ENCODE data around the gene MAP3K8. TPM values are rescaled to one million over a fixed set of nuclear protein-coding genes. Genes with fewer than 3 reads are reported as not detected.

The MAP3K8 gene
- total RNA-seq, 4 donors from 2014 or later: 18.7 to 74.2 (median 24.1) TPM

DNA sequence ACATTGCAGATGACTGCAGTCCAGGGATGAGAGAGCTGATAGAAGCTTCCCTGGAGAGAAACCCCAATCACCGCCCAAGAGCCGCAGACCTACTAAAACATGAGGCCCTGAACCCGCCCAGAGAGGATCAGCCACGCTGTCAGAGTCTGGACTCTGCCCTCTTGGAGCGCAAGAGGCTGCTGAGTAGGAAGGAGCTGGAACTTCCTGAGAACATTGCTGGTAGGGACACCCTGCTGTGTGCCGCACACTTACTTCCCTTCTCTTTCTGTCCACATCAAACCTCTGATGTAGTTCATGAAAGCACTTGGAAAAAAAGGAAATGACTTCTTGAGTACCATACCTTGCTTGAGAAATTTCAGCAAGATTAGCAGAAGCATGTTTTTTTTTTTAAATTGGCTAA is 25.3 kb downstream of the MAP3K8 start:
- peaks cover 54 to 87% (median 81%) of the 10 kb centered on the region in 4 donors for H3K4me1 ChIP-seq
- WGBS: 87% methylated on average over 6 of the region's 6 CpGs
- no peak overlapping the region for H3K4me3 ChIP-seq
- no peak for DNase-seq (ENCODE audit: extremely low spot score)
- TF ChIP-seq POLR2AphosphoS5 (IDR thresholded peaks at IDR 0.05): peak; percentile 12 to 49
- TF ChIP-seq, protein P1, sequence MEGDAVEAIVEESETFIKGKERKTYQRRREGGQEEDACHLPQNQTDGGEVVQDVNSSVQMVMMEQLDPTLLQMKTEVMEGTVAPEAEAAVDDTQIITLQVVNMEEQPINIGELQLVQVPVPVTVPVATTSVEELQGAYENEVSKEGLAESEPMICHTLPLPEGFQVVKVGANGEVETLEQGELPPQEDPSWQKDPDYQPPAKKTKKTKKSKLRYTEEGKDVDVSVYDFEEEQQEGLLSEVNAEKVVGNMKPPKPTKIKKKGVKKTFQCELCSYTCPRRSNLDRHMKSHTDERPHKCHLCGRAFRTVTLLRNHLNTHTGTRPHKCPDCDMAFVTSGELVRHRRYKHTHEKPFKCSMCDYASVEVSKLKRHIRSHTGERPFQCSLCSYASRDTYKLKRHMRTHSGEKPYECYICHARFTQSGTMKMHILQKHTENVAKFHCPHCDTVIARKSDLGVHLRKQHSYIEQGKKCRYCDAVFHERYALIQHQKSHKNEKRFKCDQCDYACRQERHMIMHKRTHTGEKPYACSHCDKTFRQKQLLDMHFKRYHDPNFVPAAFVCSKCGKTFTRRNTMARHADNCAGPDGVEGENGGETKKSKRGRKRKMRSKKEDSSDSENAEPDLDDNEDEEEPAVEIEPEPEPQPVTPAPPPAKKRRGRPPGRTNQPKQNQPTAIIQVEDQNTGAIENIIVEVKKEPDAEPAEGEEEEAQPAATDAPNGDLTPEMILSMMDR (IDR thresholded peaks at IDR 0.05): no peak
- TF ChIP-seq POLR2A (IDR thresholded peaks at IDR 0.05; ENCODE audit: low read depth): no peak
- peaks cover 27 to 62% (median 49%) of the 10 kb centered on the region in 4 donors for H3K36me3 ChIP-seq
- intact Hi-C loops (cut with DNase I): no loop called here
- H3K27me3 ChIP-seq: no peaks in the 10 kb centered on the region
- H3K9me3 ChIP-seq: no peaks in the 10 kb centered on the region
- H3K27ac ChIP-seq (replicated peaks in 1 of 4): peak overlapping the region; percentile 73 to 79 (median 79)

DNA sequence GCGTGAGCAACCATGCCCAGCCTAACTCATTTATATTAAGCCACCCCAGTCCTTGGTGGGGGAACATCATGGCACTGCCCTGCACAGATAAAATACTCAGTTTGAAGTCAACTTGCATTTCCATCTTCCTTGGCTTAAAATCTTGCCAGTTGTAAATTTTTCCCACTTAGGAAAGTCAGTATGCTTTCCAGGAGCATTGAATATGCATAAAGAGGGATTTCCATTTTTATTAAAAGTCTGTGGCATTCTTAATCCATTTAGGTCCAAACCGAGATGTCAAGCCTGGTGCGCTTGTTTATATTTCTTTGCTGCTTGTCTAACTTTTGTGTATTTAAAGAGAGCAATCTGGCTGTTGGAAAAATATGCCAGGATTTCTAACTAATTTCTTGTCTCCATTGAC is 26.1 kb downstream of the MAP3K8 start:
- TF ChIP-seq POLR2A (IDR thresholded peaks at IDR 0.05; ENCODE audit: low read depth) (no peak), POLR2AphosphoS5 (IDR thresholded peaks at IDR 0.05) (peak in 1 of 2 donors; percentile 46), EP300 (IDR thresholded peaks at IDR 0.05) (no peak)
- TF ChIP-seq, protein P1 (IDR thresholded peaks at IDR 0.05): no peak
- WGBS: 66% methylated on average over 3 of the region's 3 CpGs
- intact Hi-C loops (cut with DNase I): no loop called here
- no peaks in the 10 kb centered on the region for H3K27me3 ChIP-seq
- peaks cover 27 to 62% (median 49%) of the 10 kb centered on the region in 4 donors for H3K36me3 ChIP-seq
- peaks cover 49 to 86% (median 79%) of the 10 kb centered on the region in 4 donors for H3K4me1 ChIP-seq
- H3K4me3 ChIP-seq: no peak overlapping the region
- DNase-seq (ENCODE audit: extremely low spot score): no peak
- H3K27ac ChIP-seq (replicated peaks in 1 of 4): peak overlapping the region; percentile 73 to 79 (median 79)
- no peaks in the 10 kb centered on the region for H3K9me3 ChIP-seq

DNA sequence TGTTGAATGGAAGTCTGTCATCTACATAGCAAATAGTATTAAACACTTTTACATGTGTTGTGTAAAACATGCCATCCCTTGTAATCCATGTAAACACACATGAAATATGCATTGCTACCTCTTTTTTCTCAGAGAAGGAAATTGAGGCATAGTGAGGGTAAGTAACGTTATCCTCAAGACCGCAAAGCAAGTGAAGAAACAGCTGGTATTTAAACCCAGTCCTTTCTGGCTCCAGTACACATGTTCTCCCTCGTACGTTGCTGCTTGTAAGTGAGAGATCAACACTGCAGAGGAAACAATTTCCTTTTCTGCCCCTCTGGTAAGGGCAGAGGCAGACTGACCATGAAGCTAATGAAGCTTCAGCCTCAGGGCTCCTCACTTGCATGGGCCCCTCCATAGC is 28.5 kb downstream of the MAP3K8 start:
- WGBS: 75% methylated on average over 4 of the region's 4 CpGs
- H3K4me1 ChIP-seq: peaks cover 27 to 67% (median 55%) of the 10 kb centered on the region in 4 donors
- peaks cover 27 to 55% (median 48%) of the 10 kb centered on the region in 4 donors for H3K36me3 ChIP-seq
- no peaks in the 10 kb centered on the region for H3K27me3 ChIP-seq
- intact Hi-C loops (cut with DNase I): no loop called here
- DNase-seq (ENCODE audit: extremely low spot score): no peak
- no peaks in the 10 kb centered on the region for H3K9me3 ChIP-seq
- H3K4me3 ChIP-seq: no peak overlapping the region
- H3K27ac ChIP-seq (replicated peaks in 1 of 4): peak overlapping the region in 3 of 4 donors; percentile 28 to 79 (median 47)
- TF ChIP-seq, protein P1 (IDR thresholded peaks at IDR 0.05): no peak
- no peak for TF ChIP-seq POLR2A (IDR thresholded peaks at IDR 0.05; ENCODE audit: low read depth)
- TF ChIP-seq POLR2AphosphoS5 (IDR thresholded peaks at IDR 0.05): no peak

DNA sequence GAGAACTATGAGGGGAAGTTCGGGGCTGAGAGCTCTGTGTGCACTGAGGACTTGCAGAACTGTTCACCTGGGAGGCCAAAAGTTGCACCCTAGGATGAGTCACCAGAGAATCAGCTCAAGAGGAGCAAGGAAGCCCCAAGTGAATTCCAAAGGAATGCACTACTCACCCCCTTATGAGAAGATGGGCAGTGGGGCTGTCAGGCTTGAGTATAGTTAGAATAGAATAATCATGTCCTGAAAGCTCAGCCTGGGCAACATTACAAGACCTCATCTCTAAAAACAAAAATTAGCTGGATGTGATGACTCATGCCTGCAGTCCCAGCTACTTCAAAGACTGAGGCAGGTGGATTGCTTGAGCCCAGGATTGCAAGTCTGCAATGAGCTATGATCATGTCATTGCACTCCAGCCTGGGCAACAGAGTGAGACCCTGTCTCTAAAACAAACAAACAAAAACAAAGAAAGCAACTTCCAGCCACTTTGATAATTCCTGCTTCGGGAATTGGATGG is 30.0 kb downstream of the MAP3K8 start:
- peak overlapping the region in 2 of 4 donors; percentile 13 to 47 for H3K27ac ChIP-seq (replicated peaks in 1 of 4)
- TF ChIP-seq POLR2AphosphoS5 (IDR thresholded peaks at IDR 0.05) (peak in 1 of 2 donors; percentile 44), EP300 (IDR thresholded peaks at IDR 0.05) (no peak)
- TF ChIP-seq, protein P1 (IDR thresholded peaks at IDR 0.05): no peak
- intact Hi-C loops (cut with DNase I): no loop called here

DNA sequence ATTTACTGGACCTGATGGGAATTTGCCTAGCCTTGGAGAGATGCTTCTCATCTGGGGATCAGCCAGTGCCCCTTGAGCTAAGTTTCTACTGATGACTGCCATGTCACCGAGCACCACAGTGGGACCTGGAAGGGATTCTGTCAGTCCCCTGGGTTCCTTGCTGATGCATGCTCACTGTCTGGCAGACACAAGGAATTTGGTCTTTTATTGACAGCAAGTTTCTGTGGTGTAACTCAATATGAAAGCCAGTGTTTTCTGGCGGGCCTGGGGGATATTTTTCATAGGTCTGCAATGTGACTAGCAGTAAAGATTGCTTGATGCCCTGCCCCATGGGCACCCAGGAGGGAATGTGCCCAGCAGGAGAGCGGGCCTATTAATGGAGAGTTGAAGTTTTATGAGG is 30.7 kb downstream of the MAP3K8 start:
- H3K4me3 ChIP-seq: no peak overlapping the region
- intact Hi-C loops (cut with DNase I): loop anchor here (5.0 kb wide), 2 partner anchors 37 to 63 kb away; no protein-coding TSS in a partner anchor
- DNase-seq (ENCODE audit: extremely low spot score): no peak
- H3K27ac ChIP-seq (replicated peaks in 1 of 4): peak overlapping the region in 1 of 4 donors; percentile 47
- H3K4me1 ChIP-seq: peaks cover 11 to 51% (median 37%) of the 10 kb centered on the region in 4 donors
- no peaks in the 10 kb centered on the region for H3K27me3 ChIP-seq
- no peak for TF ChIP-seq POLR2A (IDR thresholded peaks at IDR 0.05; ENCODE audit: low read depth)
- TF ChIP-seq, protein P1 (IDR thresholded peaks at IDR 0.05): no peak
- no peak for TF ChIP-seq POLR2AphosphoS5 (IDR thresholded peaks at IDR 0.05)
- TF ChIP-seq EP300 (IDR thresholded peaks at IDR 0.05): no peak
- H3K36me3 ChIP-seq: peaks cover 15 to 33% (median 28%) of the 10 kb centered on the region in 4 donors
- WGBS: 100% methylated on average over 3 of the region's 3 CpGs
- no peaks in the 10 kb centered on the region for H3K9me3 ChIP-seq

More for the DNA sequence above, 30.0 kb downstream of the MAP3K8 start:
- Histone ChIP-seq H3K4me3 (no peak overlapping the region), H3K4me1 (peaks cover 18 to 57% (median 43%) of the 10 kb centered on the region in 4 donors), H3K9me3 (no peaks in the 10 kb centered on the region), H3K36me3 (peaks cover 21 to 40% (median 33%) of the 10 kb centered on the region in 4 donors), H3K27me3 (no peaks in the 10 kb centered on the region)
- WGBS: 57% methylated on average over 2 of the region's 2 CpGs
- DNase-seq (ENCODE audit: extremely low spot score): no peak

Measured in esophagus muscularis mucosa (tissue), 4 donors.